Measurements from ENCODE around the gene NHLRC4. TPM values are rescaled to one million over a fixed set of nuclear protein-coding genes. Genes with fewer than 3 reads are reported as not detected.

Gene NHLRC4
- total RNA-seq, 2 donors from 2014 or later: 1.1 TPM

- peaks cover 4% of the 10 kb centered on the region for H3K36me3 ChIP-seq (ENCODE audit: control insufficient read depth, insufficient read depth, low read length)
- H3K9me3 ChIP-seq (ENCODE audit: control insufficient read depth, low read length): no peaks in the 10 kb centered on the region
- 93 to 96% methylated on average over 9 to 21 of the region's 21 CpGs for WGBS, 2 experiments (ENCODE audit: insufficient coverage in 1 of 2, insufficient read length in 1 of 2)
- peaks cover 13% of the 10 kb centered on the region for H3K36me3 Mint-ChIP-seq (ENCODE audit: low read depth)
- H3K27me3 Mint-ChIP-seq (ENCODE audit: insufficient read depth): no peaks in the 10 kb centered on the region
- no peaks in the 10 kb centered on the region for H3K4me1 ChIP-seq (ENCODE audit: control insufficient read depth, insufficient read depth, low read length)
- no peak overlapping the region for H3K4me3 Mint-ChIP-seq
- H3K27me3 ChIP-seq (ENCODE audit: control insufficient read depth, insufficient read depth, low read length, poor library complexity, severe bottlenecking): no peaks in the 10 kb centered on the region
- H3K4me3 ChIP-seq (ENCODE audit: low read length): no peak overlapping the region
- H3K9ac ChIP-seq (ENCODE audit: extremely low read depth, low read length, poor library complexity, severe bottlenecking): no peak overlapping the region
- TF ChIP-seq CTCF (conservative IDR thresholded peaks at IDR 0.05): no peak
- H3K27ac ChIP-seq (ENCODE audit: low read depth, low read length): no peak overlapping the region
- H3K27ac Mint-ChIP-seq: peak overlapping the region; percentile 77
- H3K4me1 Mint-ChIP-seq: no peaks in the 10 kb centered on the region
- H3K9me3 Mint-ChIP-seq: no peaks in the 10 kb centered on the region
- no peak for DNase-seq
Observed at GRCh38 chr16:576197-576822, 9.5 kb downstream of the NHLRC4 start.

- Histone ChIP-seq H3K9ac (ENCODE audit: extremely low read depth, low read length, poor library complexity, severe bottlenecking) (no peak overlapping the region), H3K27me3 (ENCODE audit: control insufficient read depth, insufficient read depth, low read length, poor library complexity, severe bottlenecking) (no peaks in the 10 kb centered on the region), H3K4me3 (ENCODE audit: low read length) (no peak overlapping the region), H3K4me1 (ENCODE audit: control insufficient read depth, insufficient read depth, low read length) (no peaks in the 10 kb centered on the region), H3K9me3 (ENCODE audit: control insufficient read depth, low read length) (no peaks in the 10 kb centered on the region), H3K36me3 (ENCODE audit: control insufficient read depth, insufficient read depth, low read length) (peaks cover 3% of the 10 kb centered on the region), H3K27ac (ENCODE audit: low read depth, low read length) (no peak overlapping the region)
- peak; percentile 84 for DNase-seq
- TF ChIP-seq CTCF (conservative IDR thresholded peaks at IDR 0.05): peak; percentile 61
- peaks cover 11% of the 10 kb centered on the region for H3K36me3 Mint-ChIP-seq (ENCODE audit: low read depth)
- no peaks in the 10 kb centered on the region for H3K27me3 Mint-ChIP-seq (ENCODE audit: insufficient read depth)
- H3K4me3 Mint-ChIP-seq: no peak overlapping the region
- no peaks in the 10 kb centered on the region for H3K9me3 Mint-ChIP-seq
- no peaks in the 10 kb centered on the region for H3K4me1 Mint-ChIP-seq
- 84% methylated on average over 5 of the region's 8 CpGs; no CpG with 5 or more reads in 1 of the 2 experiments for WGBS, 2 experiments (ENCODE audit: insufficient coverage in 1 of 2, insufficient read length in 1 of 2)
- peak overlapping the region; percentile 77 for H3K27ac Mint-ChIP-seq
Observed at GRCh38 chr16:576823-577201, 10.0 kb downstream of the NHLRC4 start.

GRCh38 chr16:577796-578195 is 11.0 kb downstream of the NHLRC4 start:
- H3K27me3 Mint-ChIP-seq (ENCODE audit: insufficient read depth): no peaks in the 10 kb centered on the region
- TF ChIP-seq CTCF (conservative IDR thresholded peaks at IDR 0.05): no peak
- no peak overlapping the region for H3K4me3 Mint-ChIP-seq
- H3K4me1 ChIP-seq (ENCODE audit: control insufficient read depth, insufficient read depth, low read length): no peaks in the 10 kb centered on the region
- H3K9me3 ChIP-seq (ENCODE audit: control insufficient read depth, low read length): no peaks in the 10 kb centered on the region
- WGBS, 2 experiments (ENCODE audit: insufficient coverage in 1 of 2, insufficient read length in 1 of 2): 92 to 93% methylated on average over 6 to 13 of the region's 13 CpGs
- no peak overlapping the region for H3K27ac Mint-ChIP-seq
- H3K27ac ChIP-seq (ENCODE audit: low read depth, low read length): no peak overlapping the region
- no peak for DNase-seq
- no peaks in the 10 kb centered on the region for H3K36me3 ChIP-seq (ENCODE audit: control insufficient read depth, insufficient read depth, low read length)
- H3K4me1 Mint-ChIP-seq: no peaks in the 10 kb centered on the region
- no peaks in the 10 kb centered on the region for H3K9me3 Mint-ChIP-seq
- no peaks in the 10 kb centered on the region for H3K27me3 ChIP-seq (ENCODE audit: control insufficient read depth, insufficient read depth, low read length, poor library complexity, severe bottlenecking)
- no peak overlapping the region for H3K9ac ChIP-seq (ENCODE audit: extremely low read depth, low read length, poor library complexity, severe bottlenecking)
- no peak overlapping the region for H3K4me3 ChIP-seq (ENCODE audit: low read length)
- H3K36me3 Mint-ChIP-seq (ENCODE audit: low read depth): peaks cover 8% of the 10 kb centered on the region
